Kidney (tissue), 22 donors: Measurements from ENCODE around the gene ANXA10. TPM values are rescaled to one million over a fixed set of nuclear protein-coding genes. Genes with fewer than 3 reads are reported as not detected.

Experiments used
- DNase-seq, 5 donors: peaks; one replicate each; pipeline ENCODE4 v3.0.0-alpha.2; 2013 to 2020
- FAIRE-seq: peaks from 2 replicates; lab custom pipeline; 2012; peaks lifted over from hg19 to GRCh38; lab: Jason Lieb, UNC
- H3K27ac ChIP-seq, 2 donors: one replicate each; pipeline ENCODE4 v1.7.0; 2013; ENCODE audit warnings: low read depth in 2 of 2, low read length in 2 of 2, inconsistent platforms in 1 of 2
- H3K27me3 ChIP-seq: one replicate; pipeline ENCODE4 v1.7.1; 2013; ENCODE audit warnings: low read length, inconsistent platforms; ENCODE audit not compliant: control insufficient read depth, insufficient read depth
- H3K36me3 ChIP-seq, 3 donors: one replicate each; pipeline versions ENCODE4 v1.7.0 to v1.7.1; 2013; ENCODE audit warnings: low read length in 3 of 3, control low read depth in 1 of 3, inconsistent platforms in 1 of 3; ENCODE audit not compliant: insufficient read depth in 3 of 3, control insufficient read depth in 2 of 3
- H3K4me1 ChIP-seq, 3 donors: one replicate each; pipeline versions ENCODE4 v1.7.0 to v1.7.1; 2013; ENCODE audit warnings: low read length in 3 of 3, inconsistent platforms in 1 of 3, low read depth in 1 of 3; ENCODE audit not compliant: control insufficient read depth in 2 of 3, insufficient read depth in 2 of 3
- H3K4me3 ChIP-seq, 3 donors: one replicate each; pipeline versions ENCODE4 v1.7.0 to v1.8.1; 2013; ENCODE audit warnings: low read length in 3 of 3, control low read depth in 1 of 3, inconsistent platforms in 1 of 3
- H3K9ac ChIP-seq, 3 donors: one replicate each; pipeline versions ENCODE4 v1.7.0 to v1.7.1; 2013; ENCODE audit warnings: low read length in 3 of 3, control low read depth in 1 of 3, inconsistent platforms in 1 of 3
- H3K9me3 ChIP-seq, 3 donors: one replicate each; pipeline versions ENCODE4 v1.7.0 to v1.7.1; 2013; ENCODE audit warnings: low read length in 3 of 3, control low read depth in 1 of 3, inconsistent platforms in 1 of 3; ENCODE audit not compliant: control insufficient read depth in 2 of 3, insufficient read depth in 1 of 3
- CTCF ChIP-seq: IDR thresholded peaks from 3 replicates; pipeline ENCODE4 v1.5.1; 2012; ENCODE audit warnings: mild to moderate bottlenecking, moderate library complexity, borderline replicate concordance; ENCODE audit not compliant: insufficient read depth; ENCODE audit errors: extremely low read depth
- intact Hi-C: fragments of 100-400 bp; cut with DNase I; formaldehyde crosslinking; loops from one replicate; pipeline ENCODE4 v1.11.1; 2022
- long read RNA-seq, 10 donors: library from polyadenylated mRNA in 1 of 10; unstranded in 1 of 10; transcript quantifications; one replicate each; pipeline ENCODE4 v2.0.0 and lab custom pipeline, GENCODE V29; 2021 to 2026
- polyA plus RNA-seq: library from polyadenylated mRNA; stranded (reverse); fragments of 350-450 nt; fragmentation: Illumina TruSeq; extraction: RNeasy Lipid Tissue Mini Kit (QIAGEN cat#74804); gene quantifications from one replicate; pipeline ENCODE4 v1.2.3, GENCODE V29; 2014; ENCODE audit warnings: low read depth, low replicate concordance; ENCODE audit not compliant: insufficient read depth
- total RNA-seq: library from RNA; stranded (reverse); fragmentation: NEBNext Ultra II Directional; extraction: Animal tissue kit (Norgen Biotek cat#: 25700); gene quantifications from one replicate; pipeline ENCODE4 v1.2.1, GENCODE V29; 2021
- donor health status: control.
- donor health status: control.
- donor health status: control.
- donor health status: control.
- donor health status: control.
- donor health status: DM: yes; HTN: yes; CAD: no.
- donor health status: Normal renal cell carcinoma (clear cell type).

The ANXA10 gene
- not detected for total RNA-seq
- polyA plus RNA-seq = not detected
- long read RNA-seq, donor 1, partial matches to known transcripts = 0 of 1 reads
- long read RNA-seq, donor 1, other reads (novel, unspliced or antisense) = 0 of 1 reads
- long read RNA-seq, donor 2 = 0 reads
- long read RNA-seq, donor 3 = 0 reads
- long read RNA-seq, donor 4 = 0 reads
- long read RNA-seq, donor 5 = 0 reads
- long read RNA-seq, donor 6, partial matches to known transcripts = 0 of 1 reads
- long read RNA-seq, donor 6, other reads (novel, unspliced or antisense) = 0 of 1 reads
- long read RNA-seq, donor 7 = 0 reads
- long read RNA-seq, donor 8 = 0 reads
- long read RNA-seq, donor 9 = 0 reads
- long read RNA-seq, donor 10 = 0 reads

GRCh38 chr4:168092176-168092712 is at the start of gene ANXA10:
Gene ANXA10 (plus strand): TSS chr4:168092537. CDS start chr4:168092701, 164 bp downstream.
- intact Hi-C loops = no loop called here
- Histone ChIP-seq H3K9me3 (peaks cover 0 to 8% (median 6%) of the 10 kb centered on the region in 3 donors), H3K36me3 (no peaks in the 10 kb centered on the region), H3K27ac (no peak within 1 kb of the TSS), H3K27me3 (no peaks in the 10 kb centered on the region), H3K4me3 (no peak within 1 kb of the TSS), H3K4me1 (no peaks in the 10 kb centered on the region), H3K9ac (no peak within 1 kb of the TSS)
- DNase-seq = peak in 1 of 5 donors; percentile 1
- TF ChIP-seq CTCF = no peak
- FAIRE-seq = no peak

GRCh38 chr4:168045354-168045753 is 47.0 kb upstream of the ANXA10 start:
- Histone ChIP-seq H3K27me3 (no peaks in the 10 kb centered on the region), H3K36me3 (no peaks in the 10 kb centered on the region), H3K9me3 (no peaks in the 10 kb centered on the region), H3K9ac (no peak overlapping the region), H3K4me3 (no peak overlapping the region), H3K4me1 (no peaks in the 10 kb centered on the region), H3K27ac (no peak overlapping the region)
- FAIRE-seq (no peak), DNase-seq (no peak)
- intact Hi-C loops = no loop called here
- TF ChIP-seq CTCF = no peak

GRCh38 chr4:168050002-168050401 is 42.3 kb upstream of the ANXA10 start:
- no peak overlapping the region for H3K9ac ChIP-seq
- H3K9me3 ChIP-seq = no peaks in the 10 kb centered on the region
- DNase-seq = no peak
- H3K36me3 ChIP-seq = no peaks in the 10 kb centered on the region
- no peak overlapping the region for H3K27ac ChIP-seq
- intact Hi-C loops = no loop called here
- no peak for FAIRE-seq
- no peak overlapping the region for H3K4me3 ChIP-seq
- TF ChIP-seq CTCF = no peak
- H3K4me1 ChIP-seq = no peaks in the 10 kb centered on the region
- H3K27me3 ChIP-seq = no peaks in the 10 kb centered on the region
